GM19239 (cell line): ENCODE measurements around the gene CDC7.
"Not testable (repeated sequence)": the region's sequence is repeated elsewhere in the genome, so short reads cannot be mapped to it uniquely, and the experiment has no call there.

Source experiments
- DNase-seq: peaks from one replicate; pipeline ENCODE4 v3.0.0; 2011; ENCODE audit warnings: low spot score; ENCODE audit not compliant: insufficient read length
- FAIRE-seq: peaks from 2 replicates; lab custom pipeline; 2011; peaks lifted over from hg19 to GRCh38; lab: Jason Lieb, UNC

The CDC7 gene

GRCh38 chr1:91507328-91507727, 6.7 kb downstream of the CDC7 start:
- DNase-seq = no peak

GRCh38 chr1:91510754-91511153, 10.1 kb downstream of the CDC7 start:
- DNase-seq = no peak

More at GRCh38 chr1:91507328-91507727, 6.7 kb downstream of the CDC7 start:
- FAIRE-seq = no peak

GRCh38 chr1:91511386-91511785, 10.7 kb downstream of the CDC7 start:
- peak; percentile 53 for FAIRE-seq

More at GRCh38 chr1:91510754-91511153, 10.1 kb downstream of the CDC7 start:
- FAIRE-seq = no peak

GRCh38 chr1:91513160-91513559, 12.5 kb downstream of the CDC7 start:
- FAIRE-seq = no peak
- DNase-seq = no peak

More at GRCh38 chr1:91511386-91511785, 10.7 kb downstream of the CDC7 start:
- no peak for DNase-seq

GRCh38 chr1:91513706-91514105, 13.1 kb downstream of the CDC7 start:
- DNase-seq (no peak), FAIRE-seq (no peak)

- DNase-seq (no peak), FAIRE-seq (no peak)
Observed at GRCh38 chr1:91515994-91516393, 15.3 kb downstream of the CDC7 start.

GRCh38 chr1:91516605-91517004, 16.0 kb downstream of the CDC7 start:
- FAIRE-seq, DNase-seq: not testable (repeated sequence)

- FAIRE-seq = not testable (repeated sequence)
Observed at GRCh38 chr1:91519167-91519566, 18.5 kb downstream of the CDC7 start.

GRCh38 chr1:91520942-91521507, 20.4 kb downstream of the CDC7 start:
- DNase-seq = no peak
- FAIRE-seq = no peak

More at GRCh38 chr1:91519167-91519566, 18.5 kb downstream of the CDC7 start:
- DNase-seq = not testable (repeated sequence)

- no peak for DNase-seq
- FAIRE-seq = peak; percentile 72
Observed at GRCh38 chr1:91523482-91523881, 22.8 kb downstream of the CDC7 start.

GRCh38 chr1:91526496-91526895, 25.8 kb downstream of the CDC7 start:
- FAIRE-seq (no peak), DNase-seq (no peak)

- DNase-seq = no peak
- no peak for FAIRE-seq
Observed at GRCh38 chr1:91527266-91527765, 26.7 kb downstream of the CDC7 start.

GRCh38 chr1:91527781-91528180, 27.1 kb downstream of the CDC7 start:
- DNase-seq = no peak
- no peak for FAIRE-seq

- FAIRE-seq = no peak
- DNase-seq = no peak
Observed at GRCh38 chr1:91529856-91530255, 29.2 kb downstream of the CDC7 start.

- DNase-seq (no peak), FAIRE-seq (no peak)
Observed at GRCh38 chr1:91533361-91534024, 32.8 kb downstream of the CDC7 start.

GRCh38 chr1:91535441-91535840, 34.8 kb downstream of the CDC7 start:
- FAIRE-seq (no peak), DNase-seq (no peak)

GRCh38 chr1:91537281-91537986, 36.8 kb downstream of the CDC7 start:
- DNase-seq (no peak), FAIRE-seq (no peak)

- DNase-seq (no peak), FAIRE-seq (no peak)
Observed at GRCh38 chr1:91537987-91538304, 37.3 kb downstream of the CDC7 start.

- DNase-seq = no peak
- no peak for FAIRE-seq
Observed at GRCh38 chr1:91540910-91541309, 40.3 kb downstream of the CDC7 start.

- no peak for DNase-seq
- no peak for FAIRE-seq
Observed at GRCh38 chr1:91541918-91542533, 41.4 kb downstream of the CDC7 start.
